PC-3 (cell line): ENCODE results near the gene ROCK2.

Experiments
- CTCF ChIP-seq: fragments of 300-600 bp; sonication (generic); conservative IDR thresholded peaks from 2 replicates; pipeline ENCODE4 v1.5.1; 2017; ENCODE audit warnings: antibody characterized with exemption, low read depth, mild to moderate bottlenecking, low read length
- EZH2 ChIP-seq: fragments of 300-600 bp; sonication (generic); IDR thresholded peaks from one replicate; pipeline ENCODE4 v1.6.1; 2017; ENCODE audit warnings: antibody characterized with exemption, mild to moderate bottlenecking, low read length; ENCODE audit not compliant: unreplicated experiment
- EZH2phosphoT487 ChIP-seq: fragments of 300-600 bp; sonication (generic); IDR thresholded peaks from 2 replicates; pipeline ENCODE4 v1.6.1; 2018; ENCODE audit warnings: mild to moderate bottlenecking, antibody characterized with exemption, low read length, borderline replicate concordance

- TF ChIP-seq CTCF, result no peak
- no peak for TF ChIP-seq EZH2phosphoT487
- TF ChIP-seq EZH2, result no peak
Observed at GRCh38 chr2:11142987-11143386, 201.4 kb downstream of the ROCK2 start.
